Small intestine (tissue), 7 donors: ENCODE measurements around the gene TOMM20L. TPM values are rescaled to one million over a fixed set of nuclear protein-coding genes. Genes with fewer than 3 reads are reported as not detected.

Experiments used
- DNase-seq, 2 donors: peaks; one replicate each; pipeline versions ENCODE4 v3.0.0 to v3.0.0-alpha.2; 2013
- FAIRE-seq: peaks from 2 replicates; lab custom pipeline; 2012; peaks lifted over from hg19 to GRCh38; lab: Jason Lieb, UNC
- H3K27ac ChIP-seq, 3 donors: one replicate each; pipeline ENCODE4 v1.5.1; 2013; ENCODE audit warnings: low read length in 2 of 3, mild to moderate bottlenecking in 2 of 3, control low read depth in 1 of 3, inconsistent platforms in 1 of 3, low read depth in 1 of 3, moderate library complexity in 1 of 3
- H3K27me3 ChIP-seq, 3 donors: one replicate each; pipeline ENCODE4 v1.6.1; 2013; ENCODE audit warnings: low read length in 3 of 3, inconsistent platforms in 1 of 3; ENCODE audit not compliant: control insufficient read depth in 3 of 3, insufficient read depth in 3 of 3
- H3K36me3 ChIP-seq, 3 donors: one replicate each; pipeline ENCODE4 v1.6.1; 2013; ENCODE audit warnings: low read length in 3 of 3, inconsistent platforms in 1 of 3, low read depth in 1 of 3, mild to moderate bottlenecking in 1 of 3, moderate library complexity in 1 of 3; ENCODE audit not compliant: control insufficient read depth in 3 of 3, insufficient read depth in 2 of 3
- H3K4me1 ChIP-seq, 3 donors: one replicate each; pipeline ENCODE4 v1.6.1; 2013; ENCODE audit warnings: low read length in 2 of 3, inconsistent platforms in 1 of 3, low read depth in 1 of 3, mild to moderate bottlenecking in 1 of 3, moderate library complexity in 1 of 3; ENCODE audit not compliant: control insufficient read depth in 3 of 3, insufficient read depth in 2 of 3
- H3K4me3 ChIP-seq, 3 donors: one replicate each; pipeline ENCODE4 v1.5.1; 2013; ENCODE audit warnings: low read length in 3 of 3, control low read depth in 1 of 3, inconsistent platforms in 1 of 3, low read depth in 1 of 3, mild to moderate bottlenecking in 1 of 3, moderate library complexity in 1 of 3
- H3K9me3 ChIP-seq, 2 donors: one replicate each; pipeline ENCODE4 v1.6.1; 2013; ENCODE audit warnings: low read depth in 1 of 2, low read length in 1 of 2; ENCODE audit not compliant: control insufficient read depth in 2 of 2, insufficient read depth in 1 of 2
- WGBS, 3 donors: extraction: QIAGEN DNeasy Blood & Tissue Kit; methylation state at CpG; one replicate each; pipeline ENCODE4 v1.1.7; 2013; 5-methylcytosine and 5-hydroxymethylcytosine counted together
- polyA plus RNA-seq, 4 donors: library from polyadenylated mRNA; stranded (reverse) in 3 of 4; unstranded in 1 of 4; fragments of 200-250 nt in 3 of 4; fragments of 120-200 nt in 1 of 4; gene quantifications; one replicate each; pipeline versions ENCODE4 v1.2.1 to v1.2.3, GENCODE V29; 2013
- donor health status: healthy with polysubstance abuse.
- donor health status: control.
- donor health status: control.
- donor health status: Bipolar disorder and iron deficiency.
- donor health status: healthy.

The TOMM20L gene
- polyA plus RNA-seq, 4 donors = 0.38 TPM; not detected in 3

DNA sequence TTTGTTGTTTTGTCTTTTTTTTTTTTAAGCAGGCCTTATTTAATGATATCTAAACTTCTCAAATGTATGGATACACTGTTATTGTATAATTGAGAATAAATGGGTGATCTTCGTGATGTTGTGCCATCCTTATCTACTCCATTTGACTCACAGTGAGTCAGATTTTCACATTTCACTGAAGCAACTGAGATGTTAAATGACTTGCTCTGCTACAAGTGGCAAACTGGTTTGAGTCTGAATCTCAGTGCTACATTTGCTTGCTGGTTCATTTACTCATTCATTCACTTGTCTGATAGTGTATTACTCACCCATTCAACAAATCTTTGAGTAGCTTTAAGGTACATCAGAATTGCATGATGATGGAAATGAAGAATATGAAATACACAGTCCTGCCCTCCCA lies 34.4 kb downstream of the TOMM20L start:
- Histone ChIP-seq H3K27ac (no peak overlapping the region), H3K9me3 (no peaks in the 10 kb centered on the region), H3K4me3 (no peak overlapping the region), H3K27me3 (no peaks in the 10 kb centered on the region), H3K36me3 (peaks cover 0 to 13% (median 2%) of the 10 kb centered on the region in 3 donors), H3K4me1 (peaks cover 0 to 4% (median 0%) of the 10 kb centered on the region in 3 donors)
- 41 to 58% (median 49%) methylated on average over 1 of the region's 1 CpG for WGBS, 3 donors
- DNase-seq (no peak), FAIRE-seq (no peak)

DNA sequence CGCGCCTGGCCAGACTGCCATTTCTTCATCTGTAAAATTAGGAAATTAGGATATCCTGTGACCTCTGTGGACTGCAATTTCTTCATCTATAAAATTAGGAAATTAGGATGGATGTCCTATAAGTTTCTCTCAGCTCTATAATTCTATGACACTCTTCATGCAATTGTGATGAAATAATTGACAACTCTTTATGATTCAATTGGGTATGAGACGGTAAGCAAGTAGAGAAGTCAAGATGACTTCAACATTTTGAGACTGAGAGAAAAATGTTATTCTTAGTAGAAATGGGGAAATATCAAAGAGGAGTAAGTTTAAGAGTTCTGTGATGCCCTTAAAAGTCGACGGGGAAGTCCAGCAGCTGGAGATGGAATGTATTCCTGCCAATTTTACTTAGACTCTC lies 43.7 kb downstream of the TOMM20L start:
- Histone ChIP-seq H3K9me3 (no peaks in the 10 kb centered on the region), H3K27me3 (no peaks in the 10 kb centered on the region), H3K27ac (no peak overlapping the region), H3K4me1 (no peaks in the 10 kb centered on the region), H3K36me3 (peaks cover 5 to 31% (median 17%) of the 10 kb centered on the region in 3 donors), H3K4me3 (no peak overlapping the region)
- no peak for FAIRE-seq
- no peak for DNase-seq
- 83 to 92% (median 85%) methylated on average over 5 of the region's 5 CpGs for WGBS, 3 donors

DNA sequence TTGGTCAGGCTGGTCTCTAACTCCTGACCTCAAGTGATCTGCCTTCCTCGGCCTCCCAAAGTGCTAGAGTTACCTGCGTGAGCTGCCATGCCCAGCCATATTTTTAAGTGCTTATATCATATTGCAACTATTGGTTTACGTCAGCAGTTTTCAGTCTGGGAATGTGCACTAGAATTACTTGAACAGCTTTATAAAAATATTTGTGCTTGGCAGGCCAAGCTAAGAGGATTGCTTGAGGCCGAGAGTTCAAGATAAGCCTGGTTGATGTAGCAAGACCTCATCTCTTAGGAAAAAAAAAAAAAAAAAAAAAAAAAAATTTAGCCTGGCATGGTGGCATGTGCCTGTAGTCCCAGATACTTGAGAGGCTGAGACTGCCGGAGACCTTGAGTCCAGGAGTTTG lies 48.9 kb downstream of the TOMM20L start:
- H3K36me3 ChIP-seq = peaks cover 9 to 36% (median 13%) of the 10 kb centered on the region in 3 donors
- no peak for FAIRE-seq
- DNase-seq = no peak
- no peaks in the 10 kb centered on the region for H3K9me3 ChIP-seq
- H3K4me3 ChIP-seq = no peak overlapping the region
- H3K27me3 ChIP-seq = no peaks in the 10 kb centered on the region
- H3K27ac ChIP-seq = no peak overlapping the region
- H3K4me1 ChIP-seq = no peaks in the 10 kb centered on the region
- WGBS, 3 donors = 88 to 94% (median 91%) methylated on average over 5 of the region's 5 CpGs

DNA sequence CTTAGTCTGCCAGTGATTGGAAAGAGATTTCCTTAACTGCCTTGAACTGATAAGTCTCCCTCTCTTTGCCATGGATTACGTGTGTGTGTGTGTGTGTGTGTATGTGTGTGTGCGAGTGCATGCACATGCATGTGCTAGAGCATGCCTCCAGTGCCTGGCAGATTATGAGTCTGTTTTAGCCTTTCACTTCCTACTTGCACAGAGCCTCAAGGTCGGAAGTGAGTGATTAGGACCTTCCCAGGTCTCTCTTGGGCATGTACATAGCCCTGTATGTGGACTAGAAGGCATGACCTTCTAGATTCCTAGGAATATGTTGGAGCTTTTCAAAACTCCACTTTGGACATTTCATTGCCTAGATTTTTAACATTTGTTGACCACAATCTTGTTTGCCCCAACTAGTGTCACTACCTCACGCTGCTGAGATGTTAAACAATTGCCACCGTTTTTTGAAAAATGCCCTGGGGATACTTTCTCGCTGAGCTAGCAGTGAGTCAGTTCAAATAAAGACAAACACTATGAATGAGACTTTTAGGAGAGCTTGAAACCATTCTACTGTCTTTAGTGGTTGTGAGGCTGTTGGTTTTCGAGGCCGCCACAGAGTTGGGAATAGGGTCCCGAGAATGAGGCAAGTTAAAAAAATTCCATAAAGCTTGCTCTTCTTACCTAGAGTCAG lies 60.0 kb downstream of the TOMM20L start:
- no peak overlapping the region for H3K27ac ChIP-seq
- H3K27me3 ChIP-seq = no peaks in the 10 kb centered on the region
- peaks cover 0 to 20% (median 2%) of the 10 kb centered on the region in 3 donors for H3K36me3 ChIP-seq
- H3K4me1 ChIP-seq = no peaks in the 10 kb centered on the region
- no peak overlapping the region for H3K4me3 ChIP-seq
- no peaks in the 10 kb centered on the region for H3K9me3 ChIP-seq
- DNase-seq = no peak
- FAIRE-seq = no peak
- WGBS, 3 donors = 89 to 93% (median 91%) methylated on average over 9 of the region's 9 CpGs

Other genes with a start within 250 kb of the TOMM20L start
- 1 to 10 TPM in 1 of 4 donors, under 1 TPM in 1, not detected in 2; 0.81 to 1.9 TPM for gene ARMH4, start 243.7 kb upstream of the TOMM20L start, polyA plus RNA-seq
- 10 to 100 TPM; 48.5 to 74.0 (median 58.4) TPM for gene ACTR10, start 195.8 kb upstream of the TOMM20L start, polyA plus RNA-seq
- 100 to 1,000 TPM; 133 to 206 (median 171) TPM for gene PSMA3, start 151.1 kb upstream of the TOMM20L start, polyA plus RNA-seq
- gene ARID4A, start 97.4 kb upstream of the TOMM20L start, polyA plus RNA-seq = 10 to 100 TPM in 1 of 4 donors, 1 to 10 TPM in 3; 5.5 to 20.8 (median 7.5) TPM
- 10 to 100 TPM; 25.3 to 70.3 (median 53.7) TPM for gene TIMM9, start 31.6 kb downstream of the TOMM20L start, polyA plus RNA-seq
- 10 to 100 TPM in 1 of 4 donors, 1 to 10 TPM in 3; 2.7 to 12.3 (median 5.0) TPM for gene KIAA0586, start 31.8 kb downstream of the TOMM20L start, polyA plus RNA-seq
- 1 to 10 TPM in 3 of 4 donors, under 1 TPM in 1; 0.45 to 5.3 (median 3.2) TPM for gene DACT1, start 242.0 kb downstream of the TOMM20L start, polyA plus RNA-seq